Fibroblast of the aortic adventitia (primary cell): Measurements from ENCODE around the gene SCO1. TPM values are rescaled to one million over a fixed set of nuclear protein-coding genes. Genes with fewer than 3 reads are reported as not detected.

Experiments used
- DNase-seq: peaks from one replicate; pipeline ENCODE4 v3.0.0-alpha.2; 2010; ENCODE audit warnings: low read depth
- H3K4me3 ChIP-seq: 2 replicates; pipeline ENCODE4 v1.5.1; 2011; ENCODE audit warnings: low read depth, mild to moderate bottlenecking, control low read depth, low read length, moderate library complexity
- CTCF ChIP-seq: IDR thresholded peaks from 2 replicates; pipeline ENCODE4 v1.5.1; 2011; ENCODE audit warnings: mild to moderate bottlenecking, low read length, control low read depth, inconsistent platforms; ENCODE audit not compliant: insufficient read depth
- total RNA-seq: library from RNA; depleted of rRNA; stranded (reverse); fragments of >200 nt; gene quantifications from 2 replicates; pipeline ENCODE4 v1.2.3, GENCODE V29; 2012; ENCODE audit warnings: low replicate concordance

The SCO1 gene
- total RNA-seq, 1 donor, result 22.1 TPM

DNA sequence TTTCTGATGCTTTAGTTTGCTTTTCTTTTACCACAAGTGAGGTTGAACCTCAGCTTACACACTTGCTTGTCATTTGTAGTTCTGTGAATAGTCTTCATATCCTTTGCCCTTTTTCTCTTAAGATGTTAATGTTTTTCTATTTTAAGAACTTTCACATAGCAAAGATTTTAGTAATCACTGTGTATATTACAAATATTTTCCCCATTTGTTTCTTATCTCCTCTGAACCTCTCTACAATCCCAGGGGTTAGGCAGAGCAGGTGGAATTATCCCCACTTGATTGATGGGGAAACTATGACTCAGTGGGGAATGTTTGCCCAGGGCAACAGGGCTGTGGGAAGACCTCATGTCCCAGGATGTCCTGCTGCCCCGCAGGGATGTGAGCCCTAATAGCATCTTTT, 28.6 kb downstream of the SCO1 start:
- peak; percentile 85 for DNase-seq
- TF ChIP-seq CTCF, result no peak
- H3K4me3 ChIP-seq, result no peak overlapping the region

GRCh38 chr17:10666906-10667305, 30.4 kb downstream of the SCO1 start:
- DNase-seq, result no peak
- no peak for TF ChIP-seq CTCF
- no peak overlapping the region for H3K4me3 ChIP-seq

GRCh38 chr17:10664571-10664970, 32.8 kb downstream of the SCO1 start:
- TF ChIP-seq CTCF, result no peak
- H3K4me3 ChIP-seq, result no peak overlapping the region
- DNase-seq, result no peak

- DNase-seq, result no peak
- H3K4me3 ChIP-seq, result no peak overlapping the region
- TF ChIP-seq CTCF, result no peak
Observed at GRCh38 chr17:10663231-10663630, 34.1 kb downstream of the SCO1 start.

- no peak for DNase-seq
- TF ChIP-seq CTCF, result no peak
Observed at GRCh38 chr17:10661437-10661836, 35.9 kb downstream of the SCO1 start.

GRCh38 chr17:10657879-10658278, 39.5 kb downstream of the SCO1 start:
- H3K4me3 ChIP-seq, result no peak overlapping the region
- no peak for TF ChIP-seq CTCF
- DNase-seq, result no peak

More at GRCh38 chr17:10661437-10661836, 35.9 kb downstream of the SCO1 start:
- H3K4me3 ChIP-seq, result no peak overlapping the region

- H3K4me3 ChIP-seq, result no peak within 1 kb of the TSS
- TF ChIP-seq CTCF, result no peak
- DNase-seq, result no peak
Observed at GRCh38 chr17:10657148-10657547, 40.2 kb downstream of the SCO1 start, which contains the start of gene MYH3. Gene MYH3 (minus strand): TSS chr17:10657309. CDS start chr17:10655064, 2,245 bp downstream.
